ENCODE measurements around the gene KRT23. TPM values are rescaled to one million over a fixed set of nuclear protein-coding genes. Genes with fewer than 3 reads are reported as not detected.

KRT23 gene
- total and polyA plus RNA-seq, 9 of the 15 experiments (the other 6 are each of a cell fraction or from before 2014, with no cell fraction given): not detected

DNA sequence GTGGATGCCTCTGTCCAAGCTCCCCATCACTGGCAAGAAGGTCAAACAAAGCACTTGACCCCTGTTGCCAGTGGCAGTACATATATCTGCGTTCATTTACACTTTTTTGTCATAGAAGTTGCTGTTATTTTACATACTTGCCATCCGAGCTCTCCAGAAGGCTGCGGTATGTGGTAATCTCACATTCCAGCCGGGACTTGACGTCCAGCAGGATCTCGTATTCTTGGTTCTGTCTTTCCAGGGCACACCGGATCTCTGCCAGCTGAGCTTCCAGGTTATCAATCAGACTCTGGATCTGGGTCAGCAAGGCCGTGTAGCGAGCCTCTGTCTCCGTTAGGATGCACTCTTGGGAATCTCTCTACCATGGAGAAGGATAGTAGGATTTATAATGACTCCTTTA, 22.7 kb upstream of the KRT23 start:
- ATAC-seq (no peak), DNase-seq (ENCODE audit: extremely low read depth in 1 of 4, low spot score in 3 of 4) (no peak), FAIRE-seq (no peak)
- Histone ChIP-seq H2AFZ (ENCODE audit: low read depth, low read length) (no peak overlapping the region), H3K27ac (ENCODE audit: extremely low read depth, low read depth, low read length) (no peak overlapping the region), H3K4me1 (replicated peaks in 1 of 2; ENCODE audit: control insufficient read depth in 2 of 2, insufficient read depth in 2 of 2, low read length in 2 of 2) (no peaks in the 10 kb centered on the region), H3K4me2 (ENCODE audit: insufficient read depth, low read length) (no peak overlapping the region), H3K9ac (ENCODE audit: insufficient read depth in 1 of 2, low read depth in 2 of 2, low read length in 2 of 2) (no peak overlapping the region), H3K36me3 (ENCODE audit: control insufficient read depth, insufficient read depth, low read length) (no peaks in the 10 kb centered on the region), H3K79me2 (ENCODE audit: control insufficient read depth, insufficient read depth, low read length) (no peaks in the 10 kb centered on the region), H4K20me1 (replicated peaks; ENCODE audit: control insufficient read depth, insufficient read depth, low read length) (no peaks in the 10 kb centered on the region), H3K9me3 (replicated peaks; ENCODE audit: control insufficient read depth, insufficient read depth, low read depth, low read length) (no peaks in the 10 kb centered on the region), H3K9me1 (ENCODE audit: control insufficient read depth, insufficient read depth, low read length) (no peaks in the 10 kb centered on the region), H3K4me3 (no peak overlapping the region), H3K27me3 (ENCODE audit: control insufficient read depth in 2 of 2, insufficient read depth in 2 of 2, low read length in 2 of 2) (peaks cover 0 to 6% of the 10 kb centered on the region in 2 experiments; a peak in 3 of 5 replicates)
- intact Hi-C loops (cut with micrococcal nuclease): no loop called here
- CTCF ChIA-PET (ENCODE audit: low intra/inter-chr PET ratio): no interaction called here
- in situ Hi-C loops (cut with MboI): no loop called here
- no TSS peak for BruUV-seq (replicated peaks)
- TF ChIP-seq GTF2A2 (tag; IDR thresholded peaks at IDR 0.05) (no peak), PURB (CRISPR knock-in tag; IDR thresholded peaks at IDR 0.05; ENCODE audit: low read depth) (no peak)
- 1% methylated on average over 10 of the region's 10 CpGs for WGBS (ENCODE audit: insufficient coverage, low coverage, missing lambda C conversion rate)
- POLR2A ChIA-PET: interaction anchor here (1.0 kb wide), 1 partner anchor 20 kb away, joined by 3 read pairs; no protein-coding TSS in a partner anchor

DNA sequence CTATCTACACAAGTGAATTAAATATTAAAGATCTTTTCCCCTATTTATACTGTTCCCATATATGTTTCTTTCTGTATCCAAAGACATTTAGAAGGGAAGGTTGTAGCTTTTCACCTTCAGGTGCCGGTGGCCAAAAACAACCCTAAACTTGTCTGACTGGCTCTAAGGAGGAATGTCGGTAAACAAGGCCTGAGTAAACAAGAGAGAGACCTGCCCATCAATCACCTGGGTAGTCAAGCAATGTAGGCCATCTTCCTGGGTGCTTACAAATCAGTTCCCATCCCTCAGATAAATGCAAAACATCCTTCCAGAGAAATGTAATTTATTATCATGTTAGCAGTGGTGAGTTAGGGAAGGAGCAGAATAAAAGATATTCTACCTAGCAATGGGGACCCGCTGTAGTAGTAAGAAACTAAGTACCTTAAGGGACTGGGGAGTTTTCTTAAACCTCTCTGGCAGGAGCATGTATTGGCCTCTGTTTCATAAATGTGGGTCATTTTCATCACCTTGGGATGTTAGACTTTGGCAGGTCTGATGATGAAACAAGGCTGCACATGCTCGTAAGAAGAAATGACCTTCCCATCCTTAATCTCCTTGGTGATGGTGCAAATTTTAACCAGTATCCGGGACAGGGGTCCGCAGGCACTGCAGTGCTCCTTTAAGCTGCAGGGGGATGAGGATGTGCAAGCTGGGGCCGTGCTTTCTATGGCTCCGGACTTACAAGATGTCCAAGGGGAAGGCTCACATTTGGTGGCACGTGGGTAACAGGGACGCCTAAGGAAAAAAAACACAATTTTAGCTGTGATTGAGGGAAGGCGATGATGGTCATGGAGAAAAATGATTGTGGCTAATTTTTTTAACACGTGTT, 20.9 kb upstream of the KRT23 start:
- ChIA-PET CTCF (ENCODE audit: low intra/inter-chr PET ratio) (no interaction called here), POLR2A (interaction anchor here (0.7 to 1.1 kb wide), 3 partner anchors 8 to 28 kb away, joined by 3 to 4 read pairs (median 4); no protein-coding TSS in a partner anchor)
- no peaks in the 10 kb centered on the region for H3K9me1 ChIP-seq (ENCODE audit: control insufficient read depth, insufficient read depth, low read length)
- intact Hi-C loops (cut with micrococcal nuclease): no loop called here
- H3K4me3 ChIP-seq: no peak overlapping the region
- no peaks in the 10 kb centered on the region for H3K36me3 ChIP-seq (ENCODE audit: control insufficient read depth, insufficient read depth, low read length)
- 2% methylated on average over 12 of the region's 12 CpGs for WGBS (ENCODE audit: insufficient coverage, low coverage, missing lambda C conversion rate)
- FAIRE-seq (no peak), DNase-seq (ENCODE audit: extremely low read depth in 1 of 4, low spot score in 3 of 4) (no peak), ATAC-seq (no peak)
- no peak for TF ChIP-seq ZNF253 (CRISPR knock-in tag; conservative IDR thresholded peaks at IDR 0.05)
- no peak for TF ChIP-seq NRF1 (conservative IDR thresholded peaks at IDR 0.05 in 1 of 2, IDR thresholded peaks at IDR 0.05 in 1 of 2)
- TF ChIP-seq, protein P1, sequence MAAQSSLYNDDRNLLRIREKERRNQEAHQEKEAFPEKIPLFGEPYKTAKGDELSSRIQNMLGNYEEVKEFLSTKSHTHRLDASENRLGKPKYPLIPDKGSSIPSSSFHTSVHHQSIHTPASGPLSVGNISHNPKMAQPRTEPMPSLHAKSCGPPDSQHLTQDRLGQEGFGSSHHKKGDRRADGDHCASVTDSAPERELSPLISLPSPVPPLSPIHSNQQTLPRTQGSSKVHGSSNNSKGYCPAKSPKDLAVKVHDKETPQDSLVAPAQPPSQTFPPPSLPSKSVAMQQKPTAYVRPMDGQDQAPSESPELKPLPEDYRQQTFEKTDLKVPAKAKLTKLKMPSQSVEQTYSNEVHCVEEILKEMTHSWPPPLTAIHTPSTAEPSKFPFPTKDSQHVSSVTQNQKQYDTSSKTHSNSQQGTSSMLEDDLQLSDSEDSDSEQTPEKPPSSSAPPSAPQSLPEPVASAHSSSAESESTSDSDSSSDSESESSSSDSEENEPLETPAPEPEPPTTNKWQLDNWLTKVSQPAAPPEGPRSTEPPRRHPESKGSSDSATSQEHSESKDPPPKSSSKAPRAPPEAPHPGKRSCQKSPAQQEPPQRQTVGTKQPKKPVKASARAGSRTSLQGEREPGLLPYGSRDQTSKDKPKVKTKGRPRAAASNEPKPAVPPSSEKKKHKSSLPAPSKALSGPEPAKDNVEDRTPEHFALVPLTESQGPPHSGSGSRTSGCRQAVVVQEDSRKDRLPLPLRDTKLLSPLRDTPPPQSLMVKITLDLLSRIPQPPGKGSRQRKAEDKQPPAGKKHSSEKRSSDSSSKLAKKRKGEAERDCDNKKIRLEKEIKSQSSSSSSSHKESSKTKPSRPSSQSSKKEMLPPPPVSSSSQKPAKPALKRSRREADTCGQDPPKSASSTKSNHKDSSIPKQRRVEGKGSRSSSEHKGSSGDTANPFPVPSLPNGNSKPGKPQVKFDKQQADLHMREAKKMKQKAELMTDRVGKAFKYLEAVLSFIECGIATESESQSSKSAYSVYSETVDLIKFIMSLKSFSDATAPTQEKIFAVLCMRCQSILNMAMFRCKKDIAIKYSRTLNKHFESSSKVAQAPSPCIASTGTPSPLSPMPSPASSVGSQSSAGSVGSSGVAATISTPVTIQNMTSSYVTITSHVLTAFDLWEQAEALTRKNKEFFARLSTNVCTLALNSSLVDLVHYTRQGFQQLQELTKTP (IDR thresholded peaks at IDR 0.05; ENCODE audit: low read depth in 1 of 2, partially characterized antibody in 2 of 2): no peak
- no peak for TF ChIP-seq GATA2 (CRISPR knock-in tag; IDR thresholded peaks at IDR 0.05)
- no peak overlapping the region for H3K9ac ChIP-seq (ENCODE audit: insufficient read depth in 1 of 2, low read depth in 2 of 2, low read length in 2 of 2)
- no peak overlapping the region for H3K27ac ChIP-seq (ENCODE audit: extremely low read depth, low read depth, low read length)
- no peaks in the 10 kb centered on the region for H3K4me1 ChIP-seq (replicated peaks in 1 of 2; ENCODE audit: control insufficient read depth in 2 of 2, insufficient read depth in 2 of 2, low read length in 2 of 2)
- no peaks in the 10 kb centered on the region for H3K9me3 ChIP-seq (replicated peaks; ENCODE audit: control insufficient read depth, insufficient read depth, low read depth, low read length)
- H3K79me2 ChIP-seq (ENCODE audit: control insufficient read depth, insufficient read depth, low read length): no peaks in the 10 kb centered on the region
- H2AFZ ChIP-seq (ENCODE audit: low read depth, low read length): no peak overlapping the region
- in situ Hi-C loops (cut with MboI): no loop called here
- no TSS peak for BruUV-seq (replicated peaks)
- no peak overlapping the region for H3K4me2 ChIP-seq (ENCODE audit: insufficient read depth, low read length)
- H3K27me3 ChIP-seq (ENCODE audit: control insufficient read depth in 2 of 2, insufficient read depth in 2 of 2, low read length in 2 of 2): peaks cover 0 to 10% of the 10 kb centered on the region in 2 experiments; a peak in 3 of 5 replicates
- H4K20me1 ChIP-seq (replicated peaks; ENCODE audit: control insufficient read depth, insufficient read depth, low read length): no peaks in the 10 kb centered on the region

All from K562 (cell line).